PC-3 (cell line): ENCODE measurements around the gene ARPIN. TPM values are rescaled to one million over a fixed set of nuclear protein-coding genes. Genes with fewer than 3 reads are reported as not detected.
"Not testable (repeated sequence)": the region's sequence is repeated elsewhere in the genome, so short reads cannot be mapped to it uniquely, and the experiment has no call there.

ENCODE experiments used
- ATAC-seq: fragments of 200-7000 bp; cut with Tn5 transposase; 2 replicates; pipeline ENCODE4 v1.9.1; 2020; ENCODE audit warnings: mild to moderate bottlenecking, moderate library complexity
- BruUV-seq: library from RNA; stranded (reverse); fragments of 400-500 nt; replicated peaks from 2 replicates; lab custom pipeline; 2021; lab: Mats Ljungman, UMichigan
- CTCF ChIA-PET: fragments of 300-600 bp; sonication (Branson Sonifier 250); formaldehyde crosslinking; loops from one replicate; lab custom pipeline; 2022; ENCODE audit warnings: antibody characterized with exemption; lab: Charles Lee
- POLR2A ChIA-PET: fragments of 300-600 bp; sonication (Branson Sonifier 250); formaldehyde crosslinking; loops from one replicate; lab custom pipeline; 2022; ENCODE audit warnings: antibody characterized with exemption; ENCODE audit not compliant: unreplicated experiment; lab: Charles Lee
- DNase-seq: peaks from one replicate; pipeline ENCODE4 v3.0.0-alpha.2; 2015
- H2AFZ ChIP-seq: fragments of 300-600 bp; sonication (generic); 2 replicates; pipeline ENCODE4 v1.6.0; 2016; ENCODE audit warnings: antibody characterized with exemption, low read length
- H3F3A ChIP-seq: fragments of 300-600 bp; sonication (generic); one replicate; pipeline ENCODE4 v1.6.0; 2017; ENCODE audit warnings: antibody characterized with exemption, low read length, control low read depth, mild to moderate bottlenecking; ENCODE audit not compliant: unreplicated experiment
- H3K27ac ChIP-seq: fragments of 300-600 bp; sonication (generic); 2 replicates; pipeline ENCODE4 v1.5.1; 2016; ENCODE audit warnings: mild to moderate bottlenecking, low read length
- H3K27me3 ChIP-seq: fragments of 300-600 bp; sonication (generic); 2 replicates; pipeline ENCODE4 v1.6.1; 2016; ENCODE audit warnings: low read length, mixed read lengths
- H3K36me3 ChIP-seq: fragments of 300-600 bp; sonication (generic); 2 replicates; pipeline ENCODE4 v1.6.1; 2016; ENCODE audit warnings: low read depth, mixed run types, low read length, mixed read lengths
- H3K4me1 ChIP-seq: fragments of 300-600 bp; sonication (generic); 2 replicates; pipeline ENCODE4 v1.5.1; 2016; ENCODE audit warnings: low read length; ENCODE audit not compliant: insufficient read depth
- H3K4me2 ChIP-seq: fragments of 300-600 bp; sonication (generic); 2 replicates; pipeline ENCODE4 v1.6.0; 2016; ENCODE audit warnings: low read length
- H3K4me3 ChIP-seq: fragments of 300-600 bp; sonication (generic); 2 replicates; pipeline ENCODE4 v1.5.1; 2016; ENCODE audit warnings: mild to moderate bottlenecking, low read length, mixed read lengths
- H3K79me2 ChIP-seq: fragments of 300-600 bp; sonication (generic); 2 replicates; pipeline ENCODE4 v1.6.1; 2017; ENCODE audit warnings: low read length, mixed read lengths
- H3K9ac ChIP-seq: fragments of 300-600 bp; sonication (generic); 2 replicates; pipeline ENCODE4 v1.6.0; 2016; ENCODE audit warnings: mild to moderate bottlenecking, low read length
- H3K9me2 ChIP-seq: fragments of 300-600 bp; sonication (generic); replicated peaks from 2 replicates; pipeline ENCODE4 v1.6.1; 2016; ENCODE audit warnings: mixed run types, low read length, mixed read lengths
- H3K9me3 ChIP-seq: fragments of 300-600 bp; sonication (generic); 2 replicates; pipeline ENCODE4 v1.6.1; 2016; ENCODE audit warnings: low read length, mixed read lengths
- H4K20me1 ChIP-seq: fragments of 300-600 bp; sonication (generic); 2 replicates; pipeline ENCODE4 v1.6.1; 2016; ENCODE audit warnings: low read length, mixed read lengths
- CTCF ChIP-seq: fragments of 300-600 bp; sonication (generic); conservative IDR thresholded peaks from 2 replicates; pipeline ENCODE4 v1.5.1; 2017; ENCODE audit warnings: antibody characterized with exemption, low read depth, mild to moderate bottlenecking, low read length
- EZH2 ChIP-seq: fragments of 300-600 bp; sonication (generic); IDR thresholded peaks from one replicate; pipeline ENCODE4 v1.6.1; 2017; ENCODE audit warnings: antibody characterized with exemption, mild to moderate bottlenecking, low read length; ENCODE audit not compliant: unreplicated experiment
- EZH2phosphoT487 ChIP-seq: fragments of 300-600 bp; sonication (generic); IDR thresholded peaks from 2 replicates; pipeline ENCODE4 v1.6.1; 2018; ENCODE audit warnings: mild to moderate bottlenecking, antibody characterized with exemption, low read length, borderline replicate concordance
- intact Hi-C: fragments of 100-400 bp; cut with micrococcal nuclease; formaldehyde crosslinking; loops from 2 replicates; pipeline ENCODE4 v1.9.0; 2023
- total RNA-seq: library from RNA; depleted of rRNA; stranded (reverse); fragments of >200 nt; gene quantifications from 2 replicates; pipeline ENCODE4 v1.2.3, GENCODE V29; 2014

ARPIN gene
- total RNA-seq, 1 experiment from 2014 or later: 8.0 TPM

DNA sequence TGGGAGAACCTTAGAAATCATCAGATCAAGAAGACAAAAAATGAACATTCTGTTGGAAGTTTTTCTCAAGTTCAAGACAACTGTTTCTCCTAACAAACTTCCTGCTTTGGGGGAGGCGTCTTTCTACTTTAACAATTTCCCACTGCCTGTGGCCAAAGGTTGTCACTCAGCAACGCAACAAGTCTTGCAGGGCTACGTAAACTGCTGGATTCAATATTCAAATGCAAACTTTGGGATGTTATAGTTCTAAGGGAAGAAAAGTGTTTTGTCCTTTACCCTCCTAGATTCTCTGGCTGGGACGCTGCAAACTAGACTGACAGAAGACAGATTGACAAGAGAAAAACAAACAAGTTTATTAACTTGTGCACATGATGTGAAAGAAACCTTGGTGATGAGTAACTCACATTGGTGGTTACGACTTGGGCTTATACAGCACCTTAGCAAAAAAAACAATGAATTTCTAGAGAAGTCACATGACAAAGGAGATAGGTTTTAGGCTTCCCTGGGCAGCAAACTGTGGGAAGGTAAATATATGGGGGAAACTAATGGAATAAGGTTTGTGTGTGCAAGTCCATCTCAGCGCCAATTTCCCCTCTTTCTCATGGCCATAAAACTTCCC is 34.0 kb upstream of the ARPIN start:
- Histone ChIP-seq H3K9me2 (no peaks in the 10 kb centered on the region), H3K27ac (no peak overlapping the region), H2AFZ (no peak overlapping the region), H3K79me2 (no peaks in the 10 kb centered on the region), H3K4me1 (no peaks in the 10 kb centered on the region), H3K9me3 (no peaks in the 10 kb centered on the region), H3K4me2 (no peak overlapping the region), H3K4me3 (no peak overlapping the region), H3F3A (no peaks in the 10 kb centered on the region), H3K36me3 (no peaks in the 10 kb centered on the region), H3K9ac (no peak overlapping the region), H3K27me3 (no peaks in the 10 kb centered on the region), H4K20me1 (no peaks in the 10 kb centered on the region)
- ChIA-PET POLR2A (no interaction called here), CTCF (no interaction called here)
- no peak for TF ChIP-seq EZH2
- TF ChIP-seq CTCF: no peak
- no peak for TF ChIP-seq EZH2phosphoT487
- ATAC-seq: peak; percentile 46; the same call in 1 of the 2 replicates
- peak; percentile 16 for DNase-seq
- no TSS peak for BruUV-seq
- intact Hi-C loops: no loop called here

- H3K9me3 ChIP-seq, H2AFZ ChIP-seq, POLR2A ChIA-PET, H3K27me3 ChIP-seq, H3K4me1 ChIP-seq, H3K27ac ChIP-seq, H3K4me3 ChIP-seq, H3K79me2 ChIP-seq, ATAC-seq, H4K20me1 ChIP-seq, BruUV-seq, CTCF ChIA-PET, DNase-seq, H3F3A ChIP-seq, H3K9me2 ChIP-seq, H3K4me2 ChIP-seq, H3K36me3 ChIP-seq, H3K9ac ChIP-seq, intact Hi-C loops: not testable (repeated sequence)
Observed at GRCh38 chr15:89943721-89944120, 31.0 kb upstream of the ARPIN start.

DNA sequence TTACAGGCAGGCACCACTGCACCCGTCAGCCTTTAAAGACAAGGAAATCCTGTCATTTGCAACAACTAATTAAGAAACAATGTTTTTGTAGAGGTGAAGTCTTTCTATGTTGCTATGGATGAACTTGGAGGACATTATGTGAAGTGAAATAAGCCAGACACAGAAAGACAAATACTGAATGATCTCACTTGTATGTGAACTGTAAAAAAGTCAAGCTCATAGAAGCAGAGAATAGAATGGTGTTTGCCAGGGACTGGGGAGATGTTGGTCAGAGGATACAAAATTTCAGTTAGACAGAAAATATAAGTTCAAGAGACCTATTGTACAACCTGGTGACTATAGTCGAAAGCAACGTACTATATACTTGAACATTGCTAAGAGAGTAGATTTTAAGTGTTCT is 27.2 kb upstream of the ARPIN start:
- CTCF ChIA-PET: no interaction called here
- no peak for ATAC-seq

DNA sequence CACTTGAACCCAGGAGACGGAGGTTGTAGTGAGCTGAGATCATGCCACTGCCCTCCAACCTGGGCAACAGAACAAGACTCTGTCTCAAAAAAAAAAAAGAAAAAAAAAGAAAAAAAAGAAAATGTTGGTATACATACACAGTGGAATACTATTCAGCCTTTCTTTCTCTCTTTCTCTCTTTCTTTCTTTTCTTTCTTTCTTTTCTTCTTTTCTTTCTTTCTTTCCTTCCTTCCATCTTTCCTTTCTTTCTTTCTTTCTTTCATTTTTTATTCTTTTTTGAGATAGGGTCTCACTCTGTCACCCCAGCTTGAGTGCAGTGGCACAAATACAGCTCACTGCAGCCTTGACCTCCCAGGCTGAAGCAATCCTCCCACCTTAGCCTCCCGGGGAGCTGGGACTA is 26.6 kb upstream of the ARPIN start:
- H3K79me2 ChIP-seq, H2AFZ ChIP-seq, BruUV-seq, intact Hi-C loops, H3K27ac ChIP-seq, POLR2A ChIA-PET, ATAC-seq, H3K27me3 ChIP-seq, H3K9ac ChIP-seq, H3F3A ChIP-seq, H3K4me2 ChIP-seq, H3K36me3 ChIP-seq, H4K20me1 ChIP-seq, H3K4me3 ChIP-seq, CTCF ChIA-PET, H3K9me2 ChIP-seq, DNase-seq, H3K9me3 ChIP-seq: not testable (repeated sequence)
- peaks cover 17% of the 10 kb centered on the region for H3K4me1 ChIP-seq

More for the DNA sequence above, 27.2 kb upstream of the ARPIN start:
- TF ChIP-seq CTCF (no peak), EZH2phosphoT487 (no peak), EZH2 (no peak)
- Histone ChIP-seq H3K27me3 (no peaks in the 10 kb centered on the region), H3K4me1 (peaks cover 17% of the 10 kb centered on the region), H3K4me2 (no peak overlapping the region), H3K4me3 (no peak overlapping the region), H2AFZ (no peak overlapping the region), H3K79me2 (no peaks in the 10 kb centered on the region), H3K9ac (no peak overlapping the region), H4K20me1 (no peaks in the 10 kb centered on the region), H3K9me3 (no peaks in the 10 kb centered on the region), H3F3A (no peaks in the 10 kb centered on the region), H3K9me2 (no peaks in the 10 kb centered on the region), H3K36me3 (no peaks in the 10 kb centered on the region), H3K27ac (no peak overlapping the region)
- POLR2A ChIA-PET: no interaction called here
- intact Hi-C loops: no loop called here
- no peak for DNase-seq
- BruUV-seq: no TSS peak
